Measurements from ENCODE around the gene TMEM213. TPM values are rescaled to one million over a fixed set of nuclear protein-coding genes. Genes with fewer than 3 reads are reported as not detected.

Gene TMEM213
- total RNA-seq, 1 donor from 2014 or later: not detected

- DNase-seq: no peak
Measured at GRCh38 chr7:138878051-138878450, 80.3 kb downstream of the TMEM213 start.

- no peak for DNase-seq
Measured at GRCh38 chr7:138878856-138879255, 81.1 kb downstream of the TMEM213 start.

- no peak for DNase-seq
Measured at GRCh38 chr7:138879356-138879755, 81.6 kb downstream of the TMEM213 start.

- DNase-seq: no peak
Measured at GRCh38 chr7:138880881-138881578, 83.2 kb downstream of the TMEM213 start.

GRCh38 chr7:138881579-138882188 lies 83.9 kb downstream of the TMEM213 start:
- no peak for DNase-seq

GRCh38 chr7:138882249-138882648 lies 84.5 kb downstream of the TMEM213 start:
- no peak for DNase-seq

- peak; percentile 13 for DNase-seq
Measured at GRCh38 chr7:138885383-138886147, 87.8 kb downstream of the TMEM213 start.

- peak; percentile 84 for DNase-seq
Measured at GRCh38 chr7:138886501-138886917, 88.7 kb downstream of the TMEM213 start.

- no peak for DNase-seq
Measured at GRCh38 chr7:138887085-138887710, 89.4 kb downstream of the TMEM213 start.

Other genes starting within 250 kb of the TMEM213 start
- not detected in 2 replicates for gene SVOPL, start 96.6 kb upstream of the TMEM213 start, total RNA-seq
- 0.05 TPM in 1 of 2 replicates, not detected in the other for gene ATP6V0A4, start 202 bp downstream of the TMEM213 start, total RNA-seq
- gene KIAA1549, start 183.4 kb downstream of the TMEM213 start, total RNA-seq: 2.6 and 3.3 TPM in 2 replicates
- gene ZC3HAV1L, start 238.0 kb downstream of the TMEM213 start, total RNA-seq: 16.4 and 20.8 TPM in 2 replicates

Measured in dermis blood vessel endothelial cell (primary cell).